GM06990 (cell line): ENCODE results near the gene RFX7.

Experiments used
- DNase-seq: peaks from one replicate; pipeline ENCODE4 v3.0.0-alpha.2; 2011; ENCODE audit not compliant: insufficient read length; ENCODE audit errors: extremely low read depth
- H3K27me3 ChIP-seq: replicated peaks from 2 replicates; pipeline ENCODE4 v1.6.0; 2011; ENCODE audit warnings: low read length; ENCODE audit not compliant: control insufficient read depth, insufficient read depth
- H3K36me3 ChIP-seq: 2 replicates; pipeline ENCODE4 v1.5.1; 2011; ENCODE audit warnings: low read length; ENCODE audit not compliant: control insufficient read depth, insufficient read depth
- H3K4me3 ChIP-seq: replicated peaks from 2 replicates; pipeline ENCODE4 v1.5.1; 2011; ENCODE audit warnings: low read depth, mild to moderate bottlenecking, control low read depth, low read length
- TF ChIP-seq, protein P1 (sequence below): IDR thresholded peaks from 2 replicates; pipeline ENCODE4 v1.5.1; 2011; ENCODE audit warnings: low read length, control low read depth, mild to moderate bottlenecking, inconsistent platforms; ENCODE audit not compliant: insufficient read depth, poor library complexity, severe bottlenecking

RFX7 gene

GRCh38 chr15:56042031-56042430, 201.6 kb downstream of the RFX7 start:
- TF ChIP-seq, protein P1, sequence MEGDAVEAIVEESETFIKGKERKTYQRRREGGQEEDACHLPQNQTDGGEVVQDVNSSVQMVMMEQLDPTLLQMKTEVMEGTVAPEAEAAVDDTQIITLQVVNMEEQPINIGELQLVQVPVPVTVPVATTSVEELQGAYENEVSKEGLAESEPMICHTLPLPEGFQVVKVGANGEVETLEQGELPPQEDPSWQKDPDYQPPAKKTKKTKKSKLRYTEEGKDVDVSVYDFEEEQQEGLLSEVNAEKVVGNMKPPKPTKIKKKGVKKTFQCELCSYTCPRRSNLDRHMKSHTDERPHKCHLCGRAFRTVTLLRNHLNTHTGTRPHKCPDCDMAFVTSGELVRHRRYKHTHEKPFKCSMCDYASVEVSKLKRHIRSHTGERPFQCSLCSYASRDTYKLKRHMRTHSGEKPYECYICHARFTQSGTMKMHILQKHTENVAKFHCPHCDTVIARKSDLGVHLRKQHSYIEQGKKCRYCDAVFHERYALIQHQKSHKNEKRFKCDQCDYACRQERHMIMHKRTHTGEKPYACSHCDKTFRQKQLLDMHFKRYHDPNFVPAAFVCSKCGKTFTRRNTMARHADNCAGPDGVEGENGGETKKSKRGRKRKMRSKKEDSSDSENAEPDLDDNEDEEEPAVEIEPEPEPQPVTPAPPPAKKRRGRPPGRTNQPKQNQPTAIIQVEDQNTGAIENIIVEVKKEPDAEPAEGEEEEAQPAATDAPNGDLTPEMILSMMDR: no peak
- Histone ChIP-seq H3K4me3 (no peak overlapping the region), H3K27me3 (no peaks in the 10 kb centered on the region), H3K36me3 (no peaks in the 10 kb centered on the region)
- no peak for DNase-seq

- Histone ChIP-seq H3K27me3 (no peaks in the 10 kb centered on the region), H3K36me3 (no peaks in the 10 kb centered on the region), H3K4me3 (no peak overlapping the region)
- no peak for DNase-seq
- TF ChIP-seq, protein P1: no peak
Observed at GRCh38 chr15:56040081-56041035, 203.3 kb downstream of the RFX7 start.

GRCh38 chr15:56038707-56039106, 205.0 kb downstream of the RFX7 start:
- TF ChIP-seq, protein P1: no peak
- Histone ChIP-seq H3K4me3 (no peak overlapping the region), H3K36me3 (no peaks in the 10 kb centered on the region), H3K27me3 (no peaks in the 10 kb centered on the region)
- no peak for DNase-seq

DNA sequence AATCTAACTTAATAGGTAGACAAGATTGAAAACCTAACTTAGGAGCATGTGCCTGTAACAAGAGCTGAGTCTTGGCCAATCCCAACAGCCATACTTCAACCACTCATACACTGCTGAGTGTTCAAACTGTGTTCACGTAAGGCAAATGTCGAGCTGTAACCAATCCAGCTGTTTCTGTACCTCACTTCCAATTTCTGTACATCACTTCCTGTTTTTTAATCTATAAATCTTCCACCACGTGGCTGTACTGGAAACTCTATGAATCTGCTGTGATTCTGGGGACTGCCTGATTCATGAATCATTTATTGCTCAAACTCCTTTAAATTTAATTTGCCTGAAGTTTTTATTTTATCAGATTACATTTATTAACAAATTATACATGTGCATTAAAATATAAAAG, 205.7 kb downstream of the RFX7 start:
- TF ChIP-seq, protein P1: no peak
- no peaks in the 10 kb centered on the region for H3K36me3 ChIP-seq
- no peaks in the 10 kb centered on the region for H3K27me3 ChIP-seq
- no peak for DNase-seq
- H3K4me3 ChIP-seq: no peak overlapping the region
